GM21390 (cell line): Measurements from ENCODE around the gene SLC46A1.
A peak's percentile ranks its signal among the peaks of the same experiment; 100 is the strongest.
"Not testable (repeated sequence)": the region's sequence is repeated elsewhere in the genome, so short reads cannot be mapped to it uniquely, and the experiment has no call there.

ENCODE experiments used
- ATAC-seq: cut with Tn5 transposase; IDR thresholded peaks from one replicate; pipeline ENCODE4 v1.9.1; 2021; ENCODE audit not compliant: unreplicated experiment

SLC46A1 gene

DNA sequence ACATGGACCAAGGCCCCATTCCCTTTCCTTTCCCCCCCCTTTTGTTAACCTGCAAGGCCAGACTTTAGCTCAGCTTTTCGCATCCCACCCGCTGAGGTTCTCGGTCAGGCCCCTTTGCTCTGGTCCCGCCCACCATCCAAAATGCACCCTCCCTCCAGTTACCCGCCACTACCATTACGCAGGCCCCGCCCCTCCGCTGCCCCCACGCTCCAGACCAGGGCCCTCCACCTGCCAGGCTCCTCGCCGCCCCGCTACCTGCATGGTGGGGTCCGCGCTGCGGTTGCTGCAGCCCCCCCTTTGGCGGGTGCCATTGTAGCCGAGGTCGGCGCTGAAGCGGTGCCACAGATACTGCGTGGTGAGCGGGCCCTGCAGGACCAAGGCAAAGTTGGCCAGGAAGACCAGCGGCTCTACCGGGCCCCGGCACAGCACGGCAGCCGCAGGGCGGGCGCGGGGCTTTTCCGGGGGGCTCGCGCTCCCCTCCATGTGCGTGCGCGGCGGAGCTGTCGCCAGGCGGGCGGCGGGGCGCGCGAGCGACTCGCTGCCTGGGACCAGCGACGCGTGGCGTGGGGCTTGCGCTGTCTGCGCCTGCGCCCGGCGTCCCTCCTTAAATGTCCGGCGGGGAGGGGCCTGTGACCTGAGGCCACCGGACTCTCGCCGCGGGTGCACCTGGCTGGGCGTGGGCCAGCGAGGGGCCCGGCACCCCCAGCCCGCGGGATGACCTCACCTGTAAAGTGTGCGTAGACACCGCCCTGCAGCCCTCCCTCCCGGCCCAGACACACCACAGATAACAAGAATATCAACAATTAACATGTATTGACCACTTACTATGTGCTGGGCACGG lies at the start of gene SLC46A1:
Gene SLC46A1, minus strand, starts transcription at position 581 of the 841 bp plus-strand sequence. Its CDS starts 98 bp downstream, at position 483.
- ATAC-seq = peak; percentile 66

DNA sequence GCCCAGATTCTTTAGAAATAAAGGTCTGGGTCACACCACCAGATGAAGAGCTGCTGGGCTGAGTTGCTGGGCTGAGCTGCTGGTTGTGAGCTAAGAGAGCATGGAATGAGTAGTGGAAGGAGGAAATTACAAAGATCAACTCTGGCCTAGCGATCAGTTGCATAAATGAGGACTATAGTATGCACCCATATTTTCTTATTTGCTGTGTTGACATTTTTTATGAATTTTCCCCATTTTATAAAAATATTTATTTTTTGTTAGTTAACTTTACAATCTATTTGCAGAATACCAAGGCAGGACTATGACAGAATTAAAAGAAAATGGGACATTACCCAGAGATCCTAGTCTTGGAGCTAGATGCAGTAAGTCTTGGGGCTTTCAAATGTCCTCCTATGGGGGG lies 43.8 kb upstream of the SLC46A1 start:
- no peak for ATAC-seq

DNA sequence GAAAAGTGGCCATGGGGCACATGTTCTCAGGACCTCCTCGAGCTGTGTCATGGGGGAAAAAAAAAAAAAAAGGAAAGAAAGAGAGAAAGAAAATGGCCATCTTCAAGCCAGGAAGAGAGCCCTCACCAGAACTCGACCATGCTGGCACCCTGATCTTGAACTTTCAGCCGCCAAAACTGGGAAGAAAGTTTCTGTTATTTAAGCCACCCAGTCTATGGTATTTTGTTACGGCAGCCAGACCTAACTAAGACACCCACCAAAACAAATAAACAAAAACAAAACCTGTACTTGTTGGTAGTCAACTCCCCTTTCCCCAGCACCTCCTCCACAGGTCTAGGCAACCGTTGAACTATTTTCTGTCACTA lies 41.4 kb upstream of the SLC46A1 start:
- no peak for ATAC-seq

DNA sequence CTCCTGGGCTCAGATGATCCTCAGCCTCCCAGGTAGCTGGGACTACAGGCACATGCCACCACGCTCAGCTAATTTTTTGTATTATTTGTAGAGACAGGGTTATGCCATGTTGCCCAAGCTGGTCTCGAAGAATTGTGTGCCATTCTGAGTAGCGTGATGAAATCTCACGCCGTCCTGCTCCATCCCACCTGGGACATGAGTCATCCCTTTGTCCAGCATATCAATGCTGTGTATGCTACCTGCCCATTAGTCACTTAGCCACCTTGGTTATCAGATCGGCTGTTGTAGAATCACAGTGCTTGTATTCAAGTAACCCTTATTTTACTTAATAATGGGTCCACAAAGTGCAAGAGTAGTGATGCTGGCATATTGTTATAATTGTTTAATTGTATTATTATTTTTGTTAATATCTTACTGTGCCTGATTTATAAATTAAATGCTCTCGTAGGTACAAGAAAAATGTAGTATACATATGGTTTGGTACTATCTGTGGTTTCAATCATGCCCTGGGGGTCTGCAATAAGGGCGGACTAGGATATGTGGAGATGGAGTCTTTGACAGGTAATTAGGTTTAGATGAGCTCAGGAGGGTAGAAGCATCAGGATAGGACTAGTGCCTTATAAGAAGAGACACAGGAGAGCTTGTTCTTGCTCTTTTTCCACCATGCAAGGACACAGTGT lies 40.8 kb upstream of the SLC46A1 start:
- ATAC-seq = no peak

DNA sequence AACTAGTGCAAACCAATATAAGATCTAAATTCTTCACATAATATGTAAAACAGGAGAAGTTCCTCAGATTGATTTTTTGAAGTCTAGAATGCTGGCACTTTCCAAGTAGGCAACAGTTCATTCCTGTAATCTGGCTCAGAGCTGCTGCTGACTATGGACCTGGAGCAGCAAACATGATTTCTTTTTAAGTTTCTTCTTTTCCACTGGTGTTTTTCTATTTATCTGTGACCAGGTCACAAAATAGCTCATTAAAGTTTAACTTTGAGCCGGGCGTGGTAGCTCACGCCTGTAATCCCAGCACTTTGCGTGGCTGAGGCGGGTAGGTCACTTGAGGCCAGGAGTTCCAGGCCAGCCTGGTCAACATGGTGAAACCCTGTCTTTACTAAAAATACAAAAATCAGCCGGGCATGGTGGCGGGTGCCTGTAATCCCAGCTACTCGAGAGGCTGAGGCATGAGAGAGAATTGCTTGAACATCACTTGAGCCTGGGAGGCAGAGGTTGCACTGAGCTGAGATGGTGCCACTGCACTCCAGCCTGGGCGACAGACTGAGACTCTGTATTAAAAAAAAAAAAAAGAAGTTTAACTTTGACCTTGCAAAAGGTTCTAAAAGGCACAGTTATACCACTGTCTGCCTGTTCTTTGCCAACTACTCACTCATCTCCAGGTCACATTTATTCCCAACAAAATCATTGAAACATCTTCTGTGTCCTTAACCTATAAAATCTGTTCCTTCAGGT lies 38.1 kb upstream of the SLC46A1 start:
- ATAC-seq = no peak

DNA sequence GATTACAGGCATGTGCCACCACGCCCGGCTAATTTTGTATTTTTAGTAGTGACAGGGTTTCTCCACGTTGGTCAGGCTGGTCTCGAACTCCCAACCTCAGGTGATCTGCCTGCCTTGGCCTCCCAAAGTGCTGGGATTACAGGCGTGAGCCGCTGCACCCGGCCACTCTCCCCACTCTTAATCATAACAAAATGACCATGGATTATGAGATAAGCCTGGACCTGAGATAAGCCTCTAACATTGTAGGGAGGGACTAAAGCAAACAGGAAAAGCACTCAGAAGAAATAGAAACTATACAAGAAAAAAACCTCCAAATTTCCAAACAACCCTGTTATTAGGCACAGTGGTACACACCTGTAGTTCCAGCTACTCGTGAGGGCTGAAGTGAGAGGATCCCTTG lies 28.3 kb upstream of the SLC46A1 start:
- ATAC-seq = not testable (repeated sequence)

DNA sequence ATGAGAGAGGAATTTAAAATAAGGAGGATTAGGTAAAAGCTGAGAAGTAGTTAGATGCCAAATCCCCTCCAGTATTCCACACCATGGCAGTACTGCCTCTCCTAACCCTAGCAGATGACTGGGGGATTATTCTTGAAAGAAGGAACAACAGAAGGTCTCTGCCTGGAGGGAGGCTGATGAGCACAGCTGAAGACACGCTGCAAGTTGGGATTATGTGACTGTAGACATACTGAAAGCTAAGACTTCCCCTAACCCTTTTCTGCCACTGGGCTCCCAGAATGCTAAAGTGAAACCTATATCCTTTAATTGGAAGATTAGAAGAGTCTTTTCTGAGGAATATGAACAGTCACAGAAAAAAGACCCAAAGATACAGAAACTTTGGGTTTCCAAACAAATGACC lies 27.7 kb upstream of the SLC46A1 start:
- ATAC-seq = no peak

DNA sequence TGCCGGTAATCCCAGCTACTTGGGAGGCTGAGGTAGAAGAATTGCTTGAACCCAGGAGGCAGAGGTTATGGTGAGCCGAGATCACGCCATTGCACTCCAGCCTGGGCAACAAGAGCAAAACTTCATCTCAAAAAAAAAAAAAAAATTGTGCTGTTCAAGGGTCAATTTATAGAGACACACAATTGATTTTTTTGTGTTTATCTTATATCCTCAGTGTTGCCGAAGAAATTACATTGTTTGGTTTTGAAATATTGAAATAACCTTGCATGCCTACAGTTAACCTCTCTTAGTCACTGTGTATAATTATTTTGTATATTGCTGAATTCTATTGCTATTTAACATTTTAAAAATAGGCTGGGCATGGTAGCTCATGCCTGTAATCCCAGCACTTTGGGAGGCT lies 22.0 kb upstream of the SLC46A1 start:
- not testable (repeated sequence) for ATAC-seq

DNA sequence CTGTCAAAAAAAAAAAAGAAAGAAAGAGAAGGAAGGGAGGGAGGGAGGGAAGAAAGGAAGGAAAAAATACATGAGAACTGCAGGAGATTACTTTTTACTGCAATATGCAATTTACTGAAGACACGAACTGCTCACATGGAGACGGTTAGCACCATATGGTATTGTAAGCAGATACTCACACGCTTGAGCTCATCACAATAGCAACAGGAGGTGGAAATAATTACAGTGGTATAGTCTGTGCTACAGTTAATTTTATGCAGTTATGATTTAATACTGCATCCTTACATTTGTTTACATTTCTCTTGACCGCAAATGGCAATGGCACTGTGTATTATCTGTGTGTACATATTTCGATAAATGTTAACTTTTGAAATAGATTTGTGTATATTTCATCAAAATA lies 21.4 kb upstream of the SLC46A1 start:
- ATAC-seq = no peak

DNA sequence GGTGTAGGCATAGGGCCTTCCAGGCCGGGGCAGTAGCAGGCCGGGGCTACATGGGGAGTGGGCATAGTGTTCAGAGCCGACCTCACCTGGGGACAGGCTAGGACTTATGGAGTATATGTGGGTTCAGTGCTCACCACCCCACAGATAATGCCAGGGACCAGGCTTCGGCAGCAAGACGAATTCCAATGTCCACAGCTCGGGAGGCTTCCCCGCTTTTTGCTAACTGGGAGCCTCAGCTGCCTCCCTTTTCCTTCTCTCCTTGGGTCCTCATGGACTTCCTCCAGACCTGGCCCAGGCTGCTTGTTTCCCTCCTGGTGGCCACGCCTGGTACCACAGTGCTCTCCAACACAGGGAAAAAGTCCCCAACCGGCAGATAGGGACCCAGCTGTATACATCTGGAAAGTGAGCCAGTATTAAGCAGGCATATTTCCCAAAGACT lies 20.1 kb upstream of the SLC46A1 start:
- ATAC-seq = no peak

DNA sequence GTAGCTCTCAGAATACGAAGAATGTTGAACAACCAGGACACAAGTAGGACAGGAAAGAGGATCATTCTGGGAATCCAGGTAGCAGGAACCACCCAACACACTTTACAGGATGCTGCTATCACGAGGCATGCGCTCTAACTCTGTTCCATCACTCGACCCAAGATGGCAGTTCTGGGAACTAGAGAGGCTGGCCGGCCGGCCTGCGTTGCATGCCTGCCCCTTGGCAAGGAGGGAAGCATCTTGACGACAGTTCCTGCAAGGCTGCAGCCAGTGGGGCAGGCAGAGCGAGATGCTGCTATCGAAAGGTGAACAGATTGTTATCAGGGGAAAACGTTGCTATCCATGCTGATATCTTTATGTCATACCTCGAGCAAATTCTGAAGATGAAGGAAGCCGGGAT lies 19.2 kb upstream of the SLC46A1 start:
- no peak for ATAC-seq

DNA sequence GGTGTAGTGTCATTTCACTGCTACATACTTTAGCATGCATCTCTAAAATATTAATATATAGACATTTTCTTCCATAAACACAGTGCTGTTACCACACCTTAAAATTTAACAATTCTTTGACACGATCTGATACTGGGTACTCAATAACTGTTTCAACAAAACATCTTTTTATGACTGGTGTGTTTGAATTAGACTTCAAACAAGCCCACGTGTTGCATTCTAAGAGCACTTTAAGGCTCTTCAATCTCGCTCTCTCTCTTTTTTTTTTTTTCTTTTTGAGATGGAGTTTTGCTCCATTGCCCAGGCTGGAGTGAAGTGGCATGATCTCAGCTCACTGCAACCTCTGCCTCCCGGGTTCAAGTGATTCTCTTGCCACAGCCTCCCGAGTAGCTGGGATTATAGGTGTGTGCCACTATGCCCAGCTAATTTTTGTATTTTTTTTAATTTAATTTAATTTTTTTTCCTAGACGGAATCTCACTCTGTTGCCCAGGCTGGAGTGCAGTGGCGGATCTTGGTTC lies 15.8 kb upstream of the SLC46A1 start:
- ATAC-seq = no peak

DNA sequence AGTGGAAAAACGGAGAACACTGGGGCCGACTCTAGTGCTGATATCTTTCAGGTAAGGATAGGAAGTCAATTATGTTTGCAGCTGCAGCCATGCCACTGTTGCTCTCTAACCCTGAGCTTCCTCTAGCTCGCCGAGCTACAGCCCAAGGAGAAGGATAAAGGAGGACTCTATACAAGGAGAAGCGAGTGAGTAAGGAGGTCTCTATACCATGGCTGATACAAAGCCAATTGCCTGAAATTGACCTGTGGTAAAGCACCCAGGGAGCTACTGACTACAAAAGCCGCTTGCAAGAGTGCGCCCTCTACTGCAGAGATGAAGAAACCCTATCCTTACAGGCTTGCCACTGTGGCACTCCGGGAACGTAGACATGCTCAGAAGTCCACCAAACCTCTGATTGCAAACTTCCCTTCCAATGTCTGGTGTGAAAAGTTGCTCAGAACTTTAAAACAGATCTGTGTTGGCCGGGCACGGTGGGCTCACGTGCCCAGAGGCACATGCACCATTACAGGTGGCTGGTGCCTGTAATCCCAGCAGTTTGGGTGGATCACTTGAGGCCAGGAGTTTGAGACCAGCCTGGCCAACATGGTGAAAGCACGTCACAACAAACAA lies 10.8 kb upstream of the SLC46A1 start:
- ATAC-seq = no peak

DNA sequence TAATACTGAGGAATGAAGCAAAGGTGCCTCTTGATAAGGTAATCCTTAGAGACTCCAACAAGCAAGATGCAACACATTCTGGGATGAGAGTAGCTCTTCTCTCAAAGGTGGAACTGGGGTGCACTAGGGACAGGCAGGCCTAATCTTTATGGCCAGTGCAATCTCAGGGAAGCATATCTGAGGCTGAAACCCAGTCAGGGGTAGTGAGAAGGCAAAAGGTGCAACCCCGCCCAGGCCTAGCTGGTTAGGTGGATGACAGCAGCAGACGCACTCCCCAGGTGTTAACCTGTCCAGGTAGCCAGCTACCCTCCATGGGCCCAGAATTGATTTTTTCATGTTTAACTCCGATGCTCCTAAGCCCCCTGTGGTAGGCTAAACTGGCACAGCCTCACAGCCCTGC lies 9.9 kb upstream of the SLC46A1 start:
- no peak for ATAC-seq

DNA sequence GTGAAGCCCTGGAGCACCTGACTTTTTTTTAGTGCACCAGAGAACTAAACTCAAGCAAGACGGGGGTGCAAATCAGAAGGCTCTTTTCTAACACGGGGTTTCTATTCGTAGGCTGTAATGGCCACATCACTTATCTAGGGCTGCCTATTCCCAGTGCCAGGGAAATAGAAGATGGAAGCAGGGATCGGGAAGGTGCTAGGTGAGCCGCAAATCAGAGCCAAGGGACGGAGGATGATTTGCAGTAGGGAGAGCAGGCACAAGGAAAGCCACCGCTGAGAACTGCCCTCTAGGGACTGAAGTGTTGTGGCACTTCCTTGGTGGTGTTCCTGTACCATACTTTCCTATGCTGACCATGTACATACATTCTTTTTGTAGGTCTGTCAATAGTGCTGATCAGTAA lies 7.8 kb upstream of the SLC46A1 start:
- no peak for ATAC-seq

DNA sequence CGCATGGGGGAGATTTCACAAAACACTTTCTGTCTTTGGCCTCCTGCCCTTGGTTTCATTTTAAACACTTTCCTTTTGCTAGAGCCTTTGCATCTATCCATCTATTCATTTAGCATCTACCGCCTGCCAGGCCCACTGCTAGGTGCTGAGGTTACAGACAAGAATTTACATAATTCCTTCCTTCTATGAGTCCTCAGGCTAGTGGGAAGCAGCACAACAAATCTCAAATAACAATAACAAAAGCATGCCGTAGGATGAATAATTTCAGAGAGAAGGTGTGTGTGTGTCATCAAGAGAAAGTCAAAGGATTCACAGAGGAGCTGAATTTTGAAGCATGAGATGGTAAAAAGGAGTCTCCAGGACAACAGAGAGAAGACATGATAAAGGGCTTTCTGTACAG lies 6.1 kb upstream of the SLC46A1 start:
- no peak for ATAC-seq

DNA sequence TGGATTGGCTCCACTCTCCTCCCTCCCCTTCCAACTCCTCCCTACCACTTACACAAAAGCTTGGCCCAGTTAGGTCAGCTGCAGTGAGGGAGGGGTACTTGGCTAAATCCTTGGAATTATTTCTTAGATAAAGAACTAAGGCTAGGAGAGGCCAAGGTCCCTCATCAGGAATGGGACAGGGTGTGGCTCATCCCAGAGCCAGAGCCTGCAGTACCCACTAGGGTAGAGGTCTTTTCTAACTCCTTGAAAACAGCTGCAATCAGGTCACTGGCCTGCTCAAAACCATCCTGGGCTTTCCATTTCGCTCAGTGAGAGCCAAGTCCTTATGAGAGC lies 1.9 kb upstream of the SLC46A1 start:
- no peak for ATAC-seq

DNA sequence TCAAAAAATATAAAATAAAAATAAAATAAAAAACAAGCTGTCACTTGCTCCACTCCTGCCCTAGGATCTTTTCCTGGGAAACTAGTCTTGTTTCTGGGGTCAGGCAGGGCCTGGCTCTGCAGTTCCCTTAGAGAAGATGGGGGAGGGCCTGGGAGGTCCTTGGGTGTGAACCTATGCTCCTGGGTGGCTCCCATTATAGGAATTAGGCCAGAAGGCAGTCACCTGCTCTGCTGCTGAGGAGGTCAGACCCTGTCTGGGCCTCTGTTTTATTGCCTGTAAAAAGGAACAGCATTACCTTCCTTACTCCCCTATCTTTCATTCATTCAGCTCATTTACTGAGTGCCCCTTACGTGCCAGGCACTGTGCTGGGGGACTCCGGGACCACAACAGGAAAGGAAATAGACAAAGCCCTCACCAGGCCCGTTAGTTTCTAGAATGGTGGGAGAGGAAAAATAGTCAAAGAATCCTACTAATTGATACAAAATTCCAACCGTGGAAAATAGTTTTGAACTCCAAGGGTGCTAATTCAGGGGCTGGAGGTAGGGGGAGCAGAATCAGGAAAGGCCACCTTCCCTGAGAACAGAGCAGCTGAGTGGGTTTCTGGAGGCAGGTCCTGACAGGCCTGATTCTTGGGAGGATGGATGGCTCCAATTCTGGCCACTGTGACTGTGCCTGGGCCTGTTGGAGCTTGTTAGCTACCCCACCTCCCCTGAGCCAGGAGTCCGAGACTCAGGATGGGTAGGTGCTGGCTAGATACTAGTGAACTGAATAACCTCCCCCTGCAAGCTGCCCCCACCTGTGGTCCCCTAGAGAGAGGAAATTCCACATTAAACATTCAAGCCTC lies 1.3 kb upstream of the SLC46A1 start:
- no peak for ATAC-seq

DNA sequence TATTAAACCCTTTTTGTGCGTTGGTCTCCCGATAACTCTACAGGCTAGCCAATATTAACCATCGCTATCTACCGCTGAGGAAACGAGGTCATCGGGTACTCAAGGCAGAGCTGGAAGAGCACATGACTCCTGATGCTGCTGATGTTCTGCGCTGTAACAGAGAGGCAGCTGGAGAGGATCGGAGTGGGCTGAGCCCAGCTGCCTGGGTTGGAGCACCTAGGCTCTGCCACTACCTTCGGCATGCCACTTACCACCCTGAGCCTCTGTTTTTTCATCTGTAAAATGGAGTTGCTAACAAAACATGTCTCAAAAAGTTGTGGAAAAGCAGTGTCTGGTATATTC lies 432 bp upstream of the SLC46A1 start:
- ATAC-seq = no peak

DNA sequence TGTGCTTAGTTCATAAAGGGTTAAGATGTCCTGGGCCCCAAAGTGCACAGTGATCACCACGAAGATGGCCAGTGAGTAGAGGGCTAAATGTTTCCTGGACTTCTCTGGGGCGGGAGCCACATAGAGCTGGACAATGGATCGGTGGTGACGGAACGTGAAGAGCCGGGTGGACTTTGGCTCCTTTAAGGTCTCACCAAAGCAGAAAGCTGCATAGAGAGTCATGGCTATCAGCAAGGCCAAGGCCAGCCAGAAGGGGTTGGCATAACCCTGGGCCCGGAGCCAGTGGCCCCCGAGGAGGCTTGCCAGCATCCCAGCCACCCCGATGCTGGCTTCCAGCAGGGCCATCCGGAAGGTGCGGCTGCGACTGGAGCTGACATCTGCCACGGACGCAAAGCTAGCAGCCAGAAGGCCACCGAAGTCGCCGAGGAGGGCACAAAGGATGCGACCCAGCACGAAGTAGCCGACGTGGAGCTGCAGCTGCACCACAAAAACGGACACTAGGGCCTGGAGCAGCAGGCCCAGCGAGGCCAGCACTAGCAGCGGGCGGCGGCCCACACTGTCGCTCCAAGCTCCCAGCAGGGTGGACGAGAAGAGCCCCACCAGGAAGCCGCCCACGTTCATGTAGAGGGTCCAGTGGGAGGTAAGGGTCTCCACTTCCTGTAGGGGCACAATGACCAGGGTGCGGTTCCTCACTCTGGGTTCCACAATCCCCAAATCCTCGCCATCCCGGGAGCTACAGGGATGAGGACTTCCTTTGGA lies 1.0 kb downstream of the SLC46A1 start:
- no peak for ATAC-seq
